MG63 (cell line): ENCODE data around the gene NT5C1B. TPM values are rescaled to one million over a fixed set of nuclear protein-coding genes. Genes with fewer than 3 reads are reported as not detected.

ENCODE experiments used
- DNase-seq: peaks from one replicate; pipeline ENCODE4 v3.0.0-alpha.2; 2020
- H3K27me3 ChIP-seq: fragments of 250-450 bp; sonication (Bioruptor Pico); 2 replicates; pipeline ENCODE4 v1.5.1; 2020; ENCODE audit warnings: mild to moderate bottlenecking, moderate library complexity
- H3K36me3 ChIP-seq: fragments of 250-450 bp; sonication (Bioruptor Pico); 2 replicates; pipeline ENCODE4 v1.5.1; 2020; ENCODE audit warnings: mild to moderate bottlenecking, moderate library complexity
- H3K4me3 ChIP-seq: fragments of 250-450 bp; sonication (Bioruptor Pico); 2 replicates; pipeline ENCODE4 v1.5.1; 2020; ENCODE audit warnings: mild to moderate bottlenecking, moderate library complexity
- H3K9me3 ChIP-seq: fragments of 250-450 bp; sonication (Bioruptor Pico); 2 replicates; pipeline ENCODE4 v1.5.1; 2020; ENCODE audit warnings: mild to moderate bottlenecking, moderate library complexity
- total RNA-seq: library from RNA; depleted of rRNA; stranded (reverse); fragments of >200 nt; shearing (Covaris generic); gene quantifications from 2 replicates; pipeline ENCODE4 v1.2.3, GENCODE V29; 2014; ENCODE audit warnings: low replicate concordance

NT5C1B gene
- total RNA-seq, 1 experiment from 2014 or later: not detected

GRCh38 chr2:18578033-18578432 is 11.3 kb downstream of the NT5C1B start:
- Histone ChIP-seq H3K36me3 (no peaks in the 10 kb centered on the region), H3K9me3 (peaks cover 3% of the 10 kb centered on the region; the same call in 1 of the 2 replicates), H3K4me3 (no peak overlapping the region), H3K27me3 (no peaks in the 10 kb centered on the region)
- DNase-seq: no peak

GRCh38 chr2:18566145-18566769 is 23.1 kb downstream of the NT5C1B start:
- Histone ChIP-seq H3K36me3 (no peaks in the 10 kb centered on the region; the same call in 1 of the 2 replicates), H3K9me3 (peaks cover 4% of the 10 kb centered on the region), H3K27me3 (no peaks in the 10 kb centered on the region), H3K4me3 (no peak overlapping the region)
- DNase-seq: no peak

DNA sequence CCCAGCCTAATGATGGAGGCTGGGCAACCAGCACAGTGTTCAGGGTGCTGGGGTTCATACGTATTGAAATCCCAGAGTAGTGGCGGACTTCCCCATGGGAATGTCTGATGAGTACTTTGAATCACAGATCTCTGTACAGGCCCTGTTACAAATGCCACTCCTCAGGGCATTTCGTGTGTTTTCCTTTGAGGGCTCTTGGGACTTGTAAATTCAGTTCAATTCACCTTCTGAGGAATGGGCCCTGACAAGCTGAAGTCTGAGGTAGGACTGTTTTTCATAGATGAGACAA is 28.6 kb downstream of the NT5C1B start:
- Histone ChIP-seq H3K9me3 (peaks cover 4% of the 10 kb centered on the region; the same call in 1 of the 2 replicates), H3K36me3 (peaks cover 11% of the 10 kb centered on the region)

DNA sequence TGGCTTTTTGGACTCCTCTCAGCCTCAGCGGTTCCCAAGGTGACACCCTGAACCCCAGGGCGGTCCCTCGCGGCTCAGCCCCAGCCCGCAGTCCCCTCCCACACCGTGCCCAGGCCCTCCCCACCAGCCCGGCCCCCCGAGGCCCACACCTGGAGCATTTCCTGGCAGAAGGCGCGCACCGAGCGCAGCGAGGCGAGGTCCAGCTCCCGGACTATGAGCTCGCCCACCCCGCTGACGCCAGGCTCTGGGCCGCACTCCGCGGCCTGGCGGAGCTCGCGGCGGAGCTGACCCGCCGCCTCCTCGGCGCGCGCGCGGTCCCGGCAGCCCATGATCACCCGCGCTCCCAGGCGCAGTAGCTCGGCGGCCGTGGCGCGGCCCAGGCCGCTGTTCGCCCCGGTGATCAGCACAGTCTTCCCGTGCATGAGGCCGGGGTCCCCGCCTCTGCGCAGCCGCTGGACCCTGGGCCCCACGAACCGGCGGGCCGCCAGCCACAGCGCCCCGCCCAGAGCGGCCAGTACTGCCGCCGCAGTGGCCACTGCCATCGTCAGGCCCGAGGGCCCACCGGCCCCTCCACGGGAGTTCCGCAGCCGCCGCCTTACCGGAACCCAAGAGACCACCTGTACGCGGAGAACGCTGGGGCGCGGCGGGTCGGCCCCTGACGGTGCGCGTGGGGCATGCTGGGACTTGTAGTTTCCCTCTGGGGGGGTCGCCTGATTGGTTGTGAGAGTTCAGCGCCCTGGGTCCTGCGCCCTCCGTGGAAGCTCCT is 29.2 kb downstream of the NT5C1B start, which contains the start of gene RDH14:
TSS of gene RDH14 (minus strand) at position 623 of the 766 bp plus-strand sequence. CDS start at position 542, 81 bp downstream.
- peaks cover 16% of the 10 kb centered on the region for H3K36me3 ChIP-seq
- DNase-seq: peak; percentile 93
- peak within 1 kb of the TSS; percentile 80 for H3K4me3 ChIP-seq
- H3K9me3 ChIP-seq: peaks cover 4% of the 10 kb centered on the region; the same call in 1 of the 2 replicates
- H3K27me3 ChIP-seq: no peaks in the 10 kb centered on the region

More for the DNA sequence above, 28.6 kb downstream of the NT5C1B start:
- H3K27me3 ChIP-seq: no peaks in the 10 kb centered on the region
- peak overlapping the region; percentile 80 for H3K4me3 ChIP-seq
- DNase-seq: no peak

DNA sequence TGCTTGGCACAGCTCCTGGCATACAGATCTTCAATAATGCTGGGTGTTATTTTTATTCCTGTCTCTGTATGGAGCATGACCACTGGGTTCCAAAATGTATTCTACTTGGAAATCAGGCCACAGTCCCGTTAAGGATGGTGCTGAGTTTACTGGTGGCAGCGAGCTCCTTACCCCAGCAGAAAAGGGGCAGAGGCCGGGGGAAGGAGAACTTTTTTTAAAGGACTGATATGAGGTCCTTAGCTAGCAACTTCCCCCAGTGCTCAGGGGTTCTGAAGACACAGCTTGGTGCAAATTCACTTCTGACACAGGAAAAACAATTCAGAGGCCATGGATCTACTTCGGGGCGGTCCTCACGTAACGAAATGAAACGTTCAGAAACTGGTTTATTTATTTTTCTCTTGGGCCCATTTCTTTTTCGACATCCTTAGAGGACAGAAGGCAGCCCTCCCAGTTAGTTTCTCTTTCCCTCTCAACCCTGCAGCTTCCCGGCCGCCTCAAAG is 29.8 kb downstream of the NT5C1B start:
- Histone ChIP-seq H3K36me3 (peaks cover 23% of the 10 kb centered on the region), H3K9me3 (peaks cover 4% of the 10 kb centered on the region; the same call in 1 of the 2 replicates), H3K27me3 (no peaks in the 10 kb centered on the region), H3K4me3 (peak overlapping the region; percentile 80)
- DNase-seq: no peak

DNA sequence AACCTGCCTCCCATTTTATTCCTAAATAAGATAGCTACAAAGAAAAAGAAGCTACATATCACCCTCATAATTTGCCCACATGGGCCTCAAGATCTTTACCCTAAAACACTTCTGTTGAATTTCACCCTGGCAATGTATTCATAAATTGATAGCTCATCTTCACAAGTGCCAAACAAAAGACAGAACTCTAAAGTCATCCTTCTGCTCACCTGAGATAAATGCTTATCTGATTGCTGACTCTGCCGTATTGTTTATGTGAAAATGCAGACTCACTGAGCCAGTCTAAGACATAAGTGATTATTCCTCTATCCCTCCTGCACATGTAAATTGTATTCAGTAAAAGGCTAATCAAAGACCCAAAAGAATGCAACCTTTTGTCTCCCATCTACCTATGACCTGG is 30.9 kb downstream of the NT5C1B start:
- Histone ChIP-seq H3K9me3 (no peaks in the 10 kb centered on the region), H3K27me3 (no peaks in the 10 kb centered on the region), H3K36me3 (peaks cover 28% of the 10 kb centered on the region), H3K4me3 (no peak overlapping the region)
- DNase-seq: no peak

GRCh38 chr2:18557121-18557520 is 32.2 kb downstream of the NT5C1B start:
- DNase-seq: no peak
- H3K36me3 ChIP-seq: peaks cover 29% of the 10 kb centered on the region
- no peaks in the 10 kb centered on the region for H3K27me3 ChIP-seq
- H3K9me3 ChIP-seq: no peaks in the 10 kb centered on the region
- no peak overlapping the region for H3K4me3 ChIP-seq

- H3K9me3 ChIP-seq: no peaks in the 10 kb centered on the region
- H3K36me3 ChIP-seq: peaks cover 26% of the 10 kb centered on the region
- no peaks in the 10 kb centered on the region for H3K27me3 ChIP-seq
- no peak overlapping the region for H3K4me3 ChIP-seq
- no peak for DNase-seq
Observed at GRCh38 chr2:18552351-18553077, 36.9 kb downstream of the NT5C1B start.

- H3K9me3 ChIP-seq: no peaks in the 10 kb centered on the region
- no peak overlapping the region for H3K4me3 ChIP-seq
- H3K27me3 ChIP-seq: no peaks in the 10 kb centered on the region
- H3K36me3 ChIP-seq: peaks cover 23% of the 10 kb centered on the region
- DNase-seq: no peak
Observed at GRCh38 chr2:18551623-18552022, 37.7 kb downstream of the NT5C1B start.

DNA sequence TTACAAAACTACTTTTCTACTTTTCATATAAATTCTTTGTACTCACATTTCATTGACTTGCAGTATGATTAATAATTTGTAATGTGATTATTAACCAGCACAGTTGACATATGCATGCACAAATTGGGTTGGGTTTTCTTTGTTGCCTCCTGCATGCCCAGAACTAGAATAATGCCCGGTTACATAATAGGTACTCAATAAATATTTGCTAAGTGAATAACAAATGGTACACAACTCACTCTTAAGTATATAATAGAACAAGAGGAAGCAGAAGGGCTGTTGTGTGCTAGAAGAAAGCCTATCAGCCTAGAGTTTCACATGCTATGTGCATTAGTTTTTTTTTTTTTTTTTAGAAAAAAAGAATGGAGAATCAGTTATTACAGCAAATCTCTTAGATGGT is 38.2 kb downstream of the NT5C1B start:
- Histone ChIP-seq H3K9me3 (no peaks in the 10 kb centered on the region), H3K27me3 (no peaks in the 10 kb centered on the region), H3K4me3 (no peak overlapping the region), H3K36me3 (peaks cover 23% of the 10 kb centered on the region)
- DNase-seq: no peak

- peaks cover 15% of the 10 kb centered on the region for H3K36me3 ChIP-seq
- no peak overlapping the region for H3K4me3 ChIP-seq
- no peaks in the 10 kb centered on the region for H3K27me3 ChIP-seq
- DNase-seq: no peak
- no peaks in the 10 kb centered on the region for H3K9me3 ChIP-seq
Observed at GRCh38 chr2:18550433-18550832, 38.9 kb downstream of the NT5C1B start.

DNA sequence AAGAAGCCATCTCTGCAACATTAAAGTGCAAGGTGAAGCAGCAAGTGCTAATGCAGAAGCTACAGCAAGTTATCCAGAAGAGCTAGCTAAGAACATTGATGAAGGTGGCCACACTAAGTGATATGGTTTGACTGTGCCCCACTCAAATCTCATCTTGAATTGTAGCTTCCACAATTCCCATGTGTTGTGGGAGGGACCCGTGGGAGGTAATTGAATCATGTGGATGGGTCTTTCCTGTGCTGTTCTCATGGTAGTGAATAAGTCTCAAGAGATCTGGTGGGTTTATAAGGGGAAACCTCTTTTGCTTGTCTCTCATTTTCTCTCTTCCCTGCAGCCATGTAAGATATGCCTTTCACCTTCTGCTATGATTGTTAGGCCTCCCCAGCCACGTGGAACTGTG is 40.3 kb downstream of the NT5C1B start:
- Histone ChIP-seq H3K4me3 (no peak overlapping the region), H3K9me3 (no peaks in the 10 kb centered on the region), H3K27me3 (no peaks in the 10 kb centered on the region), H3K36me3 (peaks cover 5% of the 10 kb centered on the region; the same call in 1 of the 2 replicates)
- DNase-seq: no peak

- Histone ChIP-seq H3K27me3 (no peaks in the 10 kb centered on the region), H3K36me3 (peaks cover 3% of the 10 kb centered on the region; the same call in 1 of the 2 replicates), H3K4me3 (no peak overlapping the region), H3K9me3 (no peaks in the 10 kb centered on the region)
- no peak for DNase-seq
Observed at GRCh38 chr2:18548621-18549020, 40.7 kb downstream of the NT5C1B start.

GRCh38 chr2:18546567-18546966 is 42.8 kb downstream of the NT5C1B start:
- no peaks in the 10 kb centered on the region for H3K9me3 ChIP-seq
- H3K36me3 ChIP-seq: no peaks in the 10 kb centered on the region; the same call in 1 of the 2 replicates
- no peak for DNase-seq
- no peak overlapping the region for H3K4me3 ChIP-seq
- H3K27me3 ChIP-seq: no peaks in the 10 kb centered on the region

DNA sequence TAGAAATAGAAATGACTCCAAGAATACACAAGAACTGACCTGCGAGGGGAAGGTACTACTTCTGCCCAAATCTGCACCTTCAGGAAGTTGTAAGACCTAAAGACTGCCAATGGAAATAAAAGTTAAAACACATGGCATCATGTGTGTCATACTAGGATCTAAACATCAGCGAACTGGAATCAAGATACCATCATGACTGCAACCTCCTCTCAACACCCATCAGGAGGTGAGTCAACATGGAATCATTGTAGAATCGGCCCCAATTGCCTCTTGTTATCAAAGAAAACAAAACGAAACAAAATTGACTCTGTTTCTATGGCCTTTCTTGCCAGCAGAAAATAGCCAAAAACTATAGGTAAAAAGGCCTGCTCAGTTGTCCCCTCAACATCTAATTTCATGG is 44.0 kb downstream of the NT5C1B start:
- H3K36me3 ChIP-seq: no peaks in the 10 kb centered on the region
- peak; percentile 17 for DNase-seq
- H3K27me3 ChIP-seq: no peaks in the 10 kb centered on the region
- H3K4me3 ChIP-seq: no peak overlapping the region
- H3K9me3 ChIP-seq: no peaks in the 10 kb centered on the region

DNA sequence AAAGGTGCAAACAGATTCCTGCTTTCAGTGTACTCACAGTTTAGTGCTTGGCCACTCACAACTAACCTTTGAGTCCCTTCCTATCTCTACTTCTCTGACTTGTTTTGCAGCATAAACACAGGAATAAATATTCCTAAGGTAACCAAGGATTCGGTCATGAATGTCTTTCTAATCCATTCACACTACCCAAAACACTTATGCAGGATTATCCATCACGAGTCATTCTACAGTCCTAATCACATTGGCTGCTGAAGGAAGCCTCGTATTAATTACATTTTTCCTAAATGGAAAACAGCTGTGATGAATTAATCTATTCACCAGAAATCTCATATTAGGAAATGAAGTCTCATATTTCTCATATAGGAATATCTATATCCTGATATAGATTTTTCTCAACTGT is 45.2 kb downstream of the NT5C1B start:
- Histone ChIP-seq H3K9me3 (no peaks in the 10 kb centered on the region), H3K27me3 (no peaks in the 10 kb centered on the region), H3K4me3 (no peak overlapping the region), H3K36me3 (no peaks in the 10 kb centered on the region)
- no peak for DNase-seq

GRCh38 chr2:18540872-18541271 is 48.5 kb downstream of the NT5C1B start:
- no peaks in the 10 kb centered on the region for H3K9me3 ChIP-seq
- DNase-seq: no peak
- H3K4me3 ChIP-seq: no peak overlapping the region
- no peaks in the 10 kb centered on the region for H3K36me3 ChIP-seq
- H3K27me3 ChIP-seq: no peaks in the 10 kb centered on the region
